OCI-M2 (cell line): ENCODE data around the gene SPAG6.

Experiments
- DNase-seq: peaks from one replicate; lab custom pipeline; 2025; ENCODE audit not compliant: unreplicated experiment; lab: John Stamatoyannopoulos, UW

SPAG6 gene

GRCh38 chr10:22458272-22459038 is 113.2 kb downstream of the SPAG6 start:
- DNase-seq, result no peak

- no peak for DNase-seq
These were observed 114.2 kb downstream of the SPAG6 start for GRCh38 chr10:22459496-22459895.

- no peak for DNase-seq
These were observed 114.8 kb downstream of the SPAG6 start for GRCh38 chr10:22460101-22460500.

- DNase-seq, result no peak
These were observed 115.5 kb downstream of the SPAG6 start for GRCh38 chr10:22460531-22461403.

- no peak for DNase-seq
These were observed 116.6 kb downstream of the SPAG6 start for GRCh38 chr10:22461891-22462290.

GRCh38 chr10:22463255-22463654 is 118.0 kb downstream of the SPAG6 start:
- DNase-seq, result no peak

GRCh38 chr10:22464966-22465629 is 119.8 kb downstream of the SPAG6 start:
- no peak for DNase-seq

GRCh38 chr10:22466763-22467334 is 121.6 kb downstream of the SPAG6 start:
- DNase-seq, result no peak
